Heart right ventricle (tissue), 16 donors: ENCODE results near the gene NOX5. TPM values are rescaled to one million over a fixed set of nuclear protein-coding genes. Genes with fewer than 3 reads are reported as not detected.
A peak's percentile ranks its signal among the peaks of the same experiment; 100 is the strongest.

Experiments
- ATAC-seq, 8 donors: fragments of 200-7000 bp; cut with Tn5 transposase; one replicate each; pipeline ENCODE4 v1.9.1; 2020; ENCODE audit warnings: mild to moderate bottlenecking in 8 of 8, moderate library complexity in 8 of 8, moderate number of reproducible peaks in 1 of 8
- DNase-seq, 2 donors: peaks; one replicate each; pipeline ENCODE4 v3.0.0-alpha.2; 2020
- H3K27ac ChIP-seq, 10 donors: fragments of 200-600 bp; sonication (generic) in 2 of 10; one replicate each; pipeline versions ENCODE4 v1.5.0 to v1.8.0; 2020 to 2022; ENCODE audit warnings: mild to moderate bottlenecking in 3 of 10
- H3K27me3 ChIP-seq, 7 donors: fragments of 200-600 bp; one replicate each; pipeline ENCODE4 v1.8.0; 2021 to 2022; ENCODE audit warnings: mild to moderate bottlenecking in 2 of 7
- H3K36me3 ChIP-seq, 9 donors: fragments of 200-600 bp; sonication (generic) in 1 of 9; one replicate each; pipeline versions ENCODE4 v1.5.0 to v1.8.0; 2020 to 2022; ENCODE audit warnings: mild to moderate bottlenecking in 2 of 9
- H3K4me1 ChIP-seq, 9 donors: fragments of 200-600 bp; sonication (generic) in 1 of 9; one replicate each; pipeline versions ENCODE4 v1.5.0 to v1.8.0; 2020 to 2022; ENCODE audit warnings: mild to moderate bottlenecking in 4 of 9
- H3K4me3 ChIP-seq, 10 donors: fragments of 200-600 bp; sonication (generic) in 2 of 10; one replicate each; pipeline versions ENCODE4 v1.5.0 to v1.8.0; 2020 to 2022; ENCODE audit warnings: mild to moderate bottlenecking in 7 of 10, moderate library complexity in 2 of 10
- H3K9me3 ChIP-seq, 11 donors: fragments of 200-600 bp in 10 of 11; sonication (generic) in 2 of 11; one replicate each; pipeline versions ENCODE4 v1.5.0 to v1.8.0; 2013 to 2022; ENCODE audit warnings: mild to moderate bottlenecking in 2 of 11, control low read depth in 1 of 11, moderate library complexity in 1 of 11
- WGBS, 2 donors: extraction: QIAGEN DNeasy Blood & Tissue Kit; methylation state at CpG; one replicate each; pipeline ENCODE4 v1.1.7; 2013; ENCODE audit warnings: inconsistent platforms in 1 of 2; 5-methylcytosine and 5-hydroxymethylcytosine counted together
- intact Hi-C, 10 donors: fragments of 100-400 bp; cut with DNase I; formaldehyde crosslinking; loops; one replicate each; pipeline versions ENCODE4 v1.11.1 to v1.14.2; 2022
- polyA plus RNA-seq, 2 donors: library from polyadenylated mRNA; stranded (reverse); fragments of 200-250 nt; gene quantifications; one replicate each; pipeline ENCODE4 v1.2.3, GENCODE V29; 2013
- total RNA-seq, 10 donors: library from RNA; stranded (reverse); fragmentation: NEBNext Ultra II Directional in 3 of 10; extraction: Animal tissue kit (Norgen Biotek cat#: 25700) in 3 of 10; gene quantifications; one replicate each; pipeline versions ENCODE4 v1.2.1 to v1.2.4, GENCODE V29; 2021 to 2023
- TF ChIP-seq, protein P1 (sequence below), 9 donors: fragments of 200-600 bp; sonication (generic) in 2 of 9; IDR thresholded peaks; one replicate each; pipeline versions ENCODE4 v1.5.0 to v1.8.0; 2021 to 2022; ENCODE audit warnings: antibody characterized with exemption in 9 of 9, mild to moderate bottlenecking in 5 of 9, moderate library complexity in 1 of 9
- donor health status: Arrhythmogenic right ventricular cardiomyopathy.
- donor health status: ischemic (EF 13 %, LVEDD 7.1; RV severe dilation, severe dysfunction).
- donor health status: healthy with polysubstance abuse.
- donor health status: DM: no; HTN: yes; CAD: no.
- donor health status: DM: no; HTN: no; CAD: no.
- donor health status: ischemic (EF 25% LVEDD 6.9; RV normal size, moderate dysfunction).
- donor health status: ischemic (EF 25% LVEDD 5.7; RV mildly dilated, moderate dysfunction).
- donor health status: healthy.
- donor health status: DM: yes; HTN: yes; CAD: no.
- donor health status: Ischemic cardiomyopathy.
- donor health status: ischemic (EF 35%, LVEDD 5.7; RV mildly dilated, moderate dysfunction).
- donor health status: nonischemic (EF 11% LVEDD 7.7; RV severe dilation, severe dysfunction).
- donor health status: DM: yes; HTN: yes; CAD: no.
- donor health status: PGD.
- donor health status: ischemic (EF 29% LVEDD 5.4; RV normal size, mild dysfunction).
- donor health status: nonischemic (EF 23%, LVEDD 6.1; RV moderate dilation, normal function).

The NOX5 gene
- total and polyA plus RNA-seq, 12 donors = 0.06 to 0.37 (median 0.18) TPM; not detected in 4

GRCh38 chr15:69090197-69090948 lies 75.9 kb downstream of the NOX5 start:
- ATAC-seq = no peak
- 66 to 75% methylated on average over 5 of the region's 5 CpGs for WGBS, 2 donors
- Histone ChIP-seq H3K4me1 (peaks cover 0 to 39% (median 15%) of the 10 kb centered on the region in 9 donors), H3K4me3 (no peak overlapping the region), H3K27ac (no peak overlapping the region), H3K27me3 (peaks cover 0 to 3% (median 0%) of the 10 kb centered on the region in 7 donors), H3K9me3 (no peaks in the 10 kb centered on the region), H3K36me3 (no peaks in the 10 kb centered on the region)
- DNase-seq = no peak
- intact Hi-C loops = no loop called here
- TF ChIP-seq, protein P1, sequence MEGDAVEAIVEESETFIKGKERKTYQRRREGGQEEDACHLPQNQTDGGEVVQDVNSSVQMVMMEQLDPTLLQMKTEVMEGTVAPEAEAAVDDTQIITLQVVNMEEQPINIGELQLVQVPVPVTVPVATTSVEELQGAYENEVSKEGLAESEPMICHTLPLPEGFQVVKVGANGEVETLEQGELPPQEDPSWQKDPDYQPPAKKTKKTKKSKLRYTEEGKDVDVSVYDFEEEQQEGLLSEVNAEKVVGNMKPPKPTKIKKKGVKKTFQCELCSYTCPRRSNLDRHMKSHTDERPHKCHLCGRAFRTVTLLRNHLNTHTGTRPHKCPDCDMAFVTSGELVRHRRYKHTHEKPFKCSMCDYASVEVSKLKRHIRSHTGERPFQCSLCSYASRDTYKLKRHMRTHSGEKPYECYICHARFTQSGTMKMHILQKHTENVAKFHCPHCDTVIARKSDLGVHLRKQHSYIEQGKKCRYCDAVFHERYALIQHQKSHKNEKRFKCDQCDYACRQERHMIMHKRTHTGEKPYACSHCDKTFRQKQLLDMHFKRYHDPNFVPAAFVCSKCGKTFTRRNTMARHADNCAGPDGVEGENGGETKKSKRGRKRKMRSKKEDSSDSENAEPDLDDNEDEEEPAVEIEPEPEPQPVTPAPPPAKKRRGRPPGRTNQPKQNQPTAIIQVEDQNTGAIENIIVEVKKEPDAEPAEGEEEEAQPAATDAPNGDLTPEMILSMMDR (IDR thresholded peaks at IDR 0.05) = no peak

DNA sequence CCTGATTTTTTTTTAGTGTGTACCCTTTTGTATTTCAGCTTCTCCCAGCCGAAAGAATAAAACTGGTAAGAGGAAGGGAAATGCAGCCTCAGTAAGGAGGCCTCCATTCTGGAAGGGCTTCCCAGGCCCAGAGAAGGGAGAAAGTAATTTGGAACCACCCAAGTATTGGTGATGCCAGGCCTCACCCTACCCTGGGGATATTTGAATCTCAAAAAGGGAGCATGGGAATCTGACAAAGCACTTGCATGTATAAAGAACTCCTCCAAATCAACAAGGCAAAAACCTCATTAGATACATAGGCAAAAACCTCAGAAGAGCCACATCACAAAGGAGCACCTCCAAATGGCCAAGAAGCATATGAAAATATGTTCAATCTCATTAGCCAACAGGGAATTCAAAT lies 77.2 kb downstream of the NOX5 start:
- Histone ChIP-seq H3K4me3 (no peak overlapping the region), H3K27ac (no peak overlapping the region), H3K4me1 (peaks cover 0 to 52% (median 18%) of the 10 kb centered on the region in 9 donors), H3K36me3 (no peaks in the 10 kb centered on the region), H3K9me3 (no peaks in the 10 kb centered on the region), H3K27me3 (peaks cover 0 to 3% (median 0%) of the 10 kb centered on the region in 7 donors)
- TF ChIP-seq, protein P1 (IDR thresholded peaks at IDR 0.05) = no peak
- no peak for ATAC-seq
- DNase-seq = no peak
- 86 to 92% methylated on average over 1 of the region's 1 CpG for WGBS, 2 donors
- intact Hi-C loops = no loop called here

- Histone ChIP-seq H3K27me3 (peaks cover 0 to 1% (median 0%) of the 10 kb centered on the region in 7 donors), H3K9me3 (no peaks in the 10 kb centered on the region)
- no peak for DNase-seq
Observed at GRCh38 chr15:69092159-69092558, 77.7 kb downstream of the NOX5 start.

DNA sequence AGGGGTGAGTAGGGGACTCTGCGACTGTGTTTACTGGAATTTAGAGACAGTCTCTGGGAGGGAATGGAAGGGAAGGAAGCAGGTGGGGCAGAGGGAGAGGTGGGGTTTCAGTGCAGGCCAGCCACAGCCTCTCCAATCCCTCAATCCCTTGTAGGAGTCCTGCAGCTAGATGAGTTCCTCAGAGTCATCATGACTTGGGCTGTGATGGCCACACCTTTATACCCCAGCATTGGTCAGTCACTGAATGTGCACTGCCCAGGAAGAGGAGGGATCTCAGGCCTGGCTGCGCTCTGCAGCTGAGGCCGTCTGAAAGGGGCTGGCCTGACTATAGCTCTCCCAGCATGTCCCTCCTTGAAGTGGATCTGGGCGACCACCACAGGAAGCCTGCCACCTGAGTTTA lies 78.6 kb downstream of the NOX5 start:
- Histone ChIP-seq H3K27ac (peak overlapping the region in 1 of 10 donors; percentile 37), H3K27me3 (no peaks in the 10 kb centered on the region), H3K9me3 (no peaks in the 10 kb centered on the region), H3K36me3 (no peaks in the 10 kb centered on the region), H3K4me1 (peaks cover 0 to 54% (median 17%) of the 10 kb centered on the region in 9 donors), H3K4me3 (no peak overlapping the region)
- intact Hi-C loops = no loop called here
- TF ChIP-seq, protein P1 (IDR thresholded peaks at IDR 0.05) = no peak
- ATAC-seq = peak; percentile 62 to 87 (median 76)
- peak in 1 of 2 donors; percentile 34 for DNase-seq
- 53 to 77% methylated on average over 4 of the region's 4 CpGs for WGBS, 2 donors

More at GRCh38 chr15:69092159-69092558, 77.7 kb downstream of the NOX5 start:
- Histone ChIP-seq H3K4me1 (peaks cover 0 to 56% (median 18%) of the 10 kb centered on the region in 9 donors), H3K27ac (no peak overlapping the region), H3K36me3 (no peaks in the 10 kb centered on the region), H3K4me3 (no peak overlapping the region)
- intact Hi-C loops = no loop called here
- TF ChIP-seq, protein P1 (IDR thresholded peaks at IDR 0.05) = no peak
- ATAC-seq = no peak
- 80 to 81% methylated on average over 7 of the region's 7 CpGs for WGBS, 2 donors
